NCI-H345 treated with DMSO at 0.1 percent for 48 hours (cell line): ENCODE measurements around the gene USP47.

Experiments
- DNase-seq: peaks from one replicate; lab custom pipeline; 2025; ENCODE audit not compliant: unreplicated experiment; lab: John Stamatoyannopoulos, UW

Gene USP47

DNA sequence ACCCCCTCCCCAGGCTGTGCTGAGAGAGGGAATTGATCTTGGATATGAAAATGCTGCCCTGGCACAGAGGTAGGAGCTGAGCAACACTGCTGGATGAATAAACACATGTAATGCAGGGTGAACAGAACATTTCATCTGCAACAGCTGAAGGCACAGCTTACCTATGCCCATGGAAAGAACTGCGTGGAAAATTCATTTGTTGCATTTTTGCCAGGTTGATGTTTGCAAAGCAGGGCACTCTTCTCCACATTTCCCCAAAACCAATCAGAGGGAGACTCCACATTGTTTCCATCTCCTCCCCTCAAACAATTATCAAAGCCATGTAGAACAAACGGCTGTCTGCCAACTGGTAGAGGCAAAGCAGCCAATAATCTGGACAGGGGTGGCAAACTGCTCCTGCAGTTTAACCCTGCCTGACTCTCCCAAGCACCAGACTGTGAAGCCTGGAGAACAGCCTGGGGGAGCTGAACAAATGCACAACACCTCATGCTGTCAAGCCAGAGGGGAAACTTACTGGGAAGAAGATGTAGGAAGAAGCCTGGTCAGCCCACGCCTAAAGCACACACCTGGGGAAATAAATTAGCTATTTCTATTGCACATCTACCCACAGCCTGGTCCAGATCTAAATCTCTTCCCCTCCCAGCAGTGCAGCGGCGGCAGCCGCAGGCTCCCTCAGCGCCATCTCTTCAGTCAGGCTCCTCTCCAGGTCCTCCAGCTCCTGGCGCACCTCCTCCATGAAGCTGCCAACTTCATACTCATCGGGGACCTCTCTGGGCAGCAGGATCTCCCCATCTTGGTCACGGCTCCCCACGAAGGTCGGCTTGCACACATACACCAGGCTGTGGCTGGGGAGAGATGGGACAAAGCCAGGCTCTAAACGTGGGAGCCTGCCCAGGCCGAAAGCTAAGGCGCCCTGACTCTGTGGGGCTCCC is 122.3 kb downstream of the USP47 start:
- no peak for DNase-seq

DNA sequence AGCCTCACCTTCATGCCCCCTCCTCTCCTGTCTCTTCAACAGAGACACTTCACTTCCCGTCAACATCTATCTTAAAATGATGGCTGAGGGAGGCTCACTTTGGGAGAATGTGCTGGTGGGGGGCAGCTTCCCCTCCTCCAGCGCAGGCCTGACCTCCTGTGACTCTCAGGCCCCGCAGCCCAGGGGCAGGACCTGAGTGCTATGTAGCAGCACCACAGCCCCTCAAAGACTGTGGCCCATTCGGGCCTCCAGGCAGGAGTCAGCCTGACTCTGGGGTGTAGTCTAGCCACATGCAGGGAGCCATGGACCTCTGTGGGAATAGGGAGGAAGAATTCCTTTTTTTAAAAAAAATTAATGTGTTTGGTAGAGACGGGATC is 123.0 kb downstream of the USP47 start:
- no peak for DNase-seq

DNA sequence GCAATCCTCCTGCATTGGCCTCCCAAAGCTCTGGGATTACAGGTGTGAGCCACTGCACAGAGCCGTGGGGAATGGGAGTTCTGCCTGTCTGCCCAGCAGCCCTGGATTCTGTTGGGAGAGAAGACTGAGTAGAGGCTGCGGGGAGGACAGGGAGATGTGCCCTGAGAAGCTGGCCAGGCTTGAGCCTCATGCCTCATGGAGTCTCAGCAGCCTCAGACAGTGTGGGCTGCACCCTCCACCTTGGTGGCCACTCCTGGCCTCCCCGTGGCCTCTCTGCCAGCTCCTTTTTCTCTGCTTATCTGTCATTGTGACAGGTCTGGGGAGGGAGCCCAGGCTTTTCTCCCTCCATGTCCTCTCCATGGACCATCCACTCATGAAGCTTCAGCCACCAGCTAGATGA is 123.4 kb downstream of the USP47 start:
- no peak for DNase-seq

DNA sequence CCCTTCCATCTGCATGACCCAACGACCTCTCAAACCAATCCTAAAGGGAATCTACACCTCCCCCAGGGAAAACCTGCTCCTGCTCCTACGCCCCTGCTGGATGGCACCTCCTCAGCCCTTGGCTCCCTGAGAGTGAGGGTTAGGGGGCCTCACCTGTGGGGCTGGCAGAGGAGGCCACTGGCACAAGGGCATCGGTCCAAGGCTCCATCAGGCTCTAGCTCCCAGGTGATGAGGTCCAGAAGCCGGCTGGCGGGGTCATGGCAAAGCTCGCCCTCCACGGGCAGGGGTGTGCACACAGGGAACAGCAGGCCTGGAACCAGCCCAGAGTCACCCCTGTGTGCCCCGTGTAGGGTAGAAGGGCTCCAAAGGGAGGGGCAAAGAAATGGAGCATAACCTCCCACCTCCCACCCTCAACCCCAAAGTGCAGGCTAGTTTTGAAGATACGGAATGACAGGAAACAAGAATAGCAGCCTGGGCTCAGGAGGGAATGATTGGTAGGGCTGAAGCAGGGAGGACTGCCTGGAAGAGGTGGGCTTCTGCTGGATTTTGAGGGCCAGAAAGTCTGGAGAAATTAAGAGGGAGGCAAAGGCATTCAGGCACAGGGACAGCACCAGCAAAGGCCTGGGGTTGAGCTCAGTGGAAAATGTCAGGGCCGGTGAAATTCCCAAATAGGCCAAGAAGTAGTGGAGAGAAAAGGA is 124.0 kb downstream of the USP47 start:
- no peak for DNase-seq

DNA sequence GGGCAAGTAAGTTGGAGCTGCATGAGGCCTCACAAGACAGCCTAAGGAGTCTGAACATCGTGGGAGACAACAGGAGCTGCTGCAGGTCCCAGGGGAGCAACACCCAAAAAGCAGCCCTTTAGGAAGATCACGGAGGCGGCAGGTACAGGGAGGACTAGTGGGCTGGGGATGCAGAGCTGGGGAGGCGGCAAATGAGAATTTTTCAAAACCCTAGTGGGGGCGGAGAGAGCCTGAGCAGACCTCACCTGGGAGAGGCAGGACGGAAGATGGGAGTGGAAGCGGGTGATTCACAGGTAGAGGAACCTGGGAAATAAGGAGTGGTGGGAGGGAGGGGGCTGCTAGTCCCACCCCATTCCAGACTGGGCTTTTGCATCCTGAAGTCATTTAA is 124.6 kb downstream of the USP47 start:
- no peak for DNase-seq

DNA sequence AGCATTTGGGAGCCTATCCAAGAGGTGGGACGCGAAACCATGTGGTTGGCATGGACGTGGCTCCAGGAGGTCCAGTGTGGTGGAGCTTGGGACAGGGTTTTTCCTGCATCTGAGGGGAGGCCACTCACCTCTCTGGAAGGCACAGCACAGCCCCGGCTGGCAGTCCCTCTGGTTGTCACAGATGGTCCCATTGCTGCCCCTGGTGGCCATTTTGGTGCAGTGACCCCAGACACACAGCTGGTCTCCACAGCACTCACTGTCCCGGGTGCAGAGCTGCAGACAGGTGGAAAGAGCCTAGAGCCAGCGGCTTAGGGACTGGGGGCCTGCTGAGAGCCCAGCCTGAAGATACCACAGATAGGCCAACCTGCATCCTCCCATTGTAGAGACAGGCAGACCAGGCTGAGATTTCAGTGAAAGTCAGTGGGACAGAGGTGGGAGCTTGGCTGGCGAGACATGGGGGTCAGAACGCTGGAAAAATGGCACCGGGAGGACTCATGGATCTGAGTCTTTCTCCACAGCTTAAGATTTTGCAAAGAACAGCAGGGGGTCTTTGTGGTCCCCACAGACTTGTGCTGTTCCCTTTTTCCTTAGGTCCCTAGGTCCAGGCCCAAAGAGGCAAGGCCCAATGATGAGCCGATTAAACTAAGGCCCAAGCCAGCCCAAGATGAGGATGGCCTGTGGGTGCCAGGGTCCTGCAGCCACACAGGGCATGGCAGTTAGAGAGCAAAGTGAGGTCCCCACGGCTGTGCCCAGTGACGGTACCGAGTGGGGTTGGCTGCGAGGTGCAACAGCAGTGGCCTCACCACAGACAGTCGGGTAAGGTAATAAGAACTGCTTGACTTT is 125.3 kb downstream of the USP47 start:
- DNase-seq: peak; percentile 17

DNA sequence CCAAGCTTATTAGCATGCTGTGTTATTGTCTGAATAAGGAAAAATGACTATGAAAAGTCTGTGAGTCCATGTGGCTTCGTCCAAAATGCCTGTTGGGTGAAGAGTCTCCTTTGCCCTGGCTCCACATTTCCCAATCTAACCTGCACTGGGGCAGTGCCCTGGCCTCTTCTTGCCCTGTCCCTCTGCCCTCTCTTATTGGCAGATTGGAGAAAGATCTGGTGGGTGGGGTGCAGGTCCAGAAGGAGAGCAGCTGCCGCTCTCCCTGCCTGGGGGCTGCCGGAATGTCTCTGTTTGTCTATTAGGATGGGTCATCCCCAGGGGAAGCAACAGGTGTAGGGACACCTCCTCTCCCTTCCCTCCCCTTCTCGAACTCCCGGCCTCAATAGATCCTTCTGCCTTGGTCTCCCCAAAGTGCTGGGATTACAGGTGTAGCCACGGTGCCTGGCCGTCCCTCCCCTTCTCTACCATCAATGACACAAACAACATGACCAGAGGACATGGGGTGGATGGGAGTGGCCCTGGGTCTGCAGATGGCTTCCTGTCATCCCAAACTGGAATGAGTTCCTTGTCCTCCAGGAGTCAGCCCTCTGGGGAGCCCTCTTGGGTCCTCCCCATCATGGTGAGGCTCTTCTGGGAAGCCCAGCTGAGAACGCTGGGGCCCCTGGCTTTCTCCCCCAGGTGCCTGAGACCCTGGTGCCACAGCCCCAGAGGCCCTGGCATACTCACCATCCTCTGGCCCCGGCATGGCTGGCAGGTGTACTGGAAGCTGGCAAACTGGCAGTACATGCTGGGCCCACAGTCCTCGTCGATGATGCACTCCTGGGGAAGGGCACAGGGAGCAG is 126.1 kb downstream of the USP47 start:
- DNase-seq: no peak

DNA sequence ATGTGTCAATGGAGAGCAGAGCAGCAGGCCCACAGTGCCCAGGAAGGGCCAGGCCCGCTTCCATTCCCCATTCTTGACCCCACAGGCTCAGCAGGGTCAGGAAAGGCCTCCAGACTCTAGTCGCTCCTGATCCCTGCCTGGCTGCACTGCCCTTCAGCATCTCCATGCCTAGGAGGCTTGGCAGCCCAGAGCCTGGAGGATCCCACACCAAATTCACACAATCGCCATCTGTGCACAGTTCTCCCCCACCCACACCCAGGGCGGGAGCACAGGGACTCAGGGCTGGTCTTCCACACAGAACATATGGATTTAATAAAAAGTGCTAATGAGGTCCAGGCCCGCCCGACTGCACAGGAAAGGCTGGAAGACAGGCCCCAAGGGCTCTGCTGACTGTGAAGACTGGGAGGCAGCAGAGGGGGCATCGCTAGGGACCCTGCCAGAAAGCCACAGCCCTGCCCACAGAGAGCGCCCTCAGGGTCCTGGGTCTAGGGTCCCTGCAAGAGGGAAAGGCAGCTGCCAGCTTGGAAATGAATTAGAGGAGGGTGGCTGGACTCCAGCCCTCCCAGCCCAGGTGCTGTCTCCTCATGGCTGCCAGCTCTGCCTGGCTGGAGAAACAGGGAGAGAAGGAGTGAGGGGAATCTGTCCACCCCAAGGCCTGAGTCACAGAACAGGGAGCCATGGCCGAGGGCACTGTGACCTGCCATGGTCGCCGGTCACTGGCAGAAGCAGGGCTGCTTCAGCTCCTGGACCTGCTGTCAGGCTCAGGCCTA is 126.9 kb downstream of the USP47 start:
- no peak for DNase-seq

DNA sequence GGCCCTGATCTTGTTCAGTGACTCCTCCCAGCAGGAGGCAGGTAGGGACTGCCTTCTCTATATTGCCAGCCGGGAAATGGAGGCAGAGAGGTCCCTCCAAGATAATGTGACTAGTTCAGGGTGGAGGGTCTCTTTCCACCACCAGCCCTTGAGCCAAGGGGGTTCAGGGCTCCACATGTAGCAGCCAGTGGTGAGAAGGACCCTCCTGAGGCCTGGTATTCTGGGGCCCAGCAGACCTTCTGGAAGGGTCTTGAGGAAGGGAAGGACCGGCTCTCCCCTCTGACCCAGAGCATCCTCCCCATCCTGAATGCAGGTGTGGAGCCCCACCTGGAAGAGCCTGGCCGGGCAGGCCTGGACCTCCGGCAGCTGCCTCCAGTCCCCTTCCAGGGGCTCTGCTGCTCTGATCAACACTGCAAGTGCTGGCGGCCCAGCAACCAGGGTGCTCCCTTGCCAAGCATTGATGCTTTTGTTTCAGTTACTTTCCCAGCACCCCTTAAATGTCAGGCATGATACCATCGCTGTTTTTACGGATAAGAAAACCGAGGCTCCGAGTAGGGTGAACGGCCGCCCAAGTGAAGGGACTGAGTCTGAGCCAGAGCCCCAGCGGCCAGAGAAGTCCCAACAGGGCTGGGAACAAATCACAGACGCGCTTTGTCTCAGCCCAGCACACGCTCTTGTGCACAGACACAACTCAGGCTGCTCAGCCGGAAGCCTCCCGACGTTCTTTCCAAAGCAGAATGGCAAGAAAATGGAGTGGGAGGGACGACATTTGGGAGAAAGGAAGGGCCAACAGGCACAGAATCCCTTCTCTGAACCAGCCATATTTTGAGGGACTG is 127.8 kb downstream of the USP47 start:
- DNase-seq: no peak

DNA sequence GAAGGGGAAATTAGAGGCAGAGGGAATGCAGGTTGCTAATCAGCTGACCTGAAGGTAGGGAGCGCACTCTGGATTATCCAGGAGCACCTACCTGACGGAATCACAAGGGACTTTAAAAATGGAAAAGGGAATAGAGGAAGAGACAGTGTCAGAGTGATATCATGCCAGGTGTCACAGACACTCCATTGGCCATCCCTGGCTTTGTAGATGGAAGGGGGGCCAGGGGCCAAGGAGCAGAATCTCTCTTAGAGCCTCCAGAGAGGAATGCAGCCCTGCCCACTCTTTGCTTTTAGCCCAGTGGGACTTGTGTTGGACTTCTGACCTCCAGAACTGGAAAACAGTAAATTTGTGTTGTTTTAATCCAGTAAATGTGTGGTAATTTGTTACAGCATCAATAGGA is 128.8 kb downstream of the USP47 start:
- no peak for DNase-seq

DNA sequence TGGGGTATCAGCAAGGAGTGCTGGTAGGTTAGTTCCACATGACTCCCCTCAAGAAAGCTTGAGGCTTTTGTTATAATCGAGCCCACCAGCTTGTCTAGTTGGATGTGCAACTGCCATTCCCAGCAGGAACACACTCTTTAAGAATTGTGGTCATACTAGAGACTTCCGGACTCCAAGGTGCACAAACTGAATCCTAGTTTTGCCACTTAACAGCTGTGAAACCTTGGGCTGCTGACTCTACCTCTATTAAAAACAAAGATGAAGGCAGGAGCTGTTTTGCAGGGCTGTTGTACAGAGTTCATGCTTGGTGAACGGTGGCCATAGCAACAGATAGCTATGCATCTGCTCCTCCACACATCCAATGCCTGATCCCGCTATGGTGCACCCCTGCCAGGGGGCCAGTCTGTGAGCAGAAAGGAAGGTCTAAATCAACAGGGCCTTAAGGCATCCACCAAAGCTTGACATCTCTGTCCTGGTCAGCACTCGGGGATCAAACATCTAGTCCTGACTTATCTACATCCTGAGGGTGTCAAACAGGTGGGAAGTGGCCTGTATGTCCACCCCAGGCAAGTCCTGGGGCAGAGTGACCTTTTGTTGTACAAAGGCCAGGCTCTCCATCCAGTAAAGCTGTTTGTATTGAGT is 130.3 kb downstream of the USP47 start:
- DNase-seq: no peak

DNA sequence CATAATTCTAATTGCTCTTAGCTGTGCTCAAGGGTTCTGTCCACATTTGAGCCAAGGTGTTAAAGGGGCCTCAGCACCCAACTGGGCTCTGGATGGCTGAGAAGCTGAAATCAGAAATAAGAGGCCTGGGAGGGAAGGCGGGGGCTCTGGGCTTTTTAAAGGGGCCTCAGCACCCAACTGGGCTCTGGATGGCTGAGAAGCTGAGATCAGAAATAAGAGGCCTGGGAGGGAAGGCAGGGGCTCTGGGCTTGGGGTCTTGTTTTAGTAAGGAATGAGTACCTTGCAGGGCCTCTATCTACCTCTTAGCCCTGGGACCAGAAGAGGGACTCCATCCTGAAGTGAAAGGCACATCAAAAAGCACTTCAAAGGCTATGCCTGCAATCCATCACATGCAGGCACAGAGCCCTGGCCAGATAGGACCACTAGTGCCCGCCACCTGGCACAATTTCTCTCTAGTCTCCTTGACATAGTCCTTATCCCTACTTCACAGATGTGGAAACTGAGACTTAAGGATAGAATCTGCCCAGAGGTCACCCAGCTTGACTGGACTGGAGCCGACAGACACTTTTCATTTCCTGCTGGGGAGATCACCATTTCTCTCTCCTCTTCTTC is 131.1 kb downstream of the USP47 start:
- DNase-seq: no peak

DNA sequence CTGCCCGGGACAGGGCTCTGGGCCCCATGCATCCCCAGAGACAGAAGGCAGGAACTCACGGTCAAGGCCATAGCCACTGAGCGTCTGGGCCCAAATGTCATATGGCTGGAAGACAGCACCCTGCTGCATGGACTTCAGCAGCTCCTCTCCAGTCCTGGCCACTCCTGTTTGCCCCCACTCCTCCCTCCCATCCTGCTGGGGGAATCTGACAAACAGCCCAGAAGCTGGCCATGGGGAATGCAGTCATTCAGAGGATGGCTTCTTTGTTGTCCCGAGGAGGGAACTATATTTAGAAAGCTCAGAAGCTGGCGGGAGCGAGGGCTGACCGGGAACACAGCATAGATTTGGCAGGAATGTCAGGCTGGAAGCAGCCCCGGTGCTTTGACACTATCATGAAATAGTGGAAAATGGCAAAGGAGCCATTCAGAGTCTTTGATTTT is 131.6 kb downstream of the USP47 start:
- no peak for DNase-seq

DNA sequence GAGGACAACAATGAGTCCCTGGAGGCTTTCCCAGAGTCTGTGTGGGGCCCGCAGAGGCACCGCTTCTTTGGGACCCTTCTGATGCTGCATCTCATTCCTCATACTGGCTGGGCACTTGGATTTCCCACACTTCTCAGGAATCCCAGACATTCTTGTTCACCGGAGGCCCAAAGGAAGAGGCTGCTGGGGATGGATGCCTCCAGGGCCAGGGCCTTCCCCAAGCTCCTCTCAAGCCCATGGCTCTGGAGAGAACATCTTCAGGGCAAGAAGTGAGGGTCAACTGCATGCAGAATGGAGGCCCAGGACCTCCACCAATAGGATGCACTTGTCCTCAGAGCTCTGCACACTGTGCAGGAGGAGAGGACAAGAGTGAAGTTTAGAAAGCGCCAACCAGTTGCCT is 132.1 kb downstream of the USP47 start:
- no peak for DNase-seq

DNA sequence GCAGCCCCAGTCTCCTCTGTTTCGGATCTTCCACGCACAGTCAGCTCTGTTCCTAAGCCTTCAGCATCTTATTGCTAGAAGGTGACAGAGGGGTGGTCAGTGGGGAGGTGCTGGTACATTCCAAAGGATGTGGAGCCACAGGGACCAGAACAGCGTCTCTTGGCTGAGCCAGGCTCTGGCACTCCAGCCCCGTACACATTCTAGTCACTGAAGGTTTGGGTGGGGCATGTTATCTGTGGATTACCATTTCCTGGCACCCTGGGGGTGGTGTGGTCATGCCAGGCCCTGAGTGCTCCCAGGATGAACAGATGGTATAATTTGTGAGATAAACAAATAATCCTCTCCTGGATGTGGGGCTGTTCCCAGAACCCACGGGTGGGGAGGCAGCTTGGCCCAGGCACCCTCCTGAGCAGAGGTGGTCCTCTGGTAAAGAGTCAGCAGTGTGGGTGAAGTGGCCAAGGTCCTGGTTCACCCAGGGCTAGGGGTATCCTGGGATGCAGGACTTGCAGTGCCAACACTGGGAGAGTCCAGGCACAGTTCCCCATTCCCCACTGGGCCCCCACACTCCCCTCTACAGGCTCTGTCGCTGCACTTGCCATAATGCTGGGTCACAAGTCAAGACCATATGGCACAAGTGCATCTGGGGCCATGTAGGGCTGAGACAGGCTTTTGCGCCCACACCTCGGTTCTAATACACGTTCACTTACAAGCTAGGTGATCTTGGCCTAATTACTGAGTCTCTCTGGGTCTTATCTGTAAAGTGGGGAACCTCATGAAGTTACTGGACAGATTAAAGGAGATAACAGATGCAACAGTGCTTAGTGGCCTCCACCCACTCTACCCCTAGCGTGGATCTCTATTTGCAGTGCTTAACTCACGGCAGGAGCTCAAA is 133.7 kb downstream of the USP47 start:
- no peak for DNase-seq

DNA sequence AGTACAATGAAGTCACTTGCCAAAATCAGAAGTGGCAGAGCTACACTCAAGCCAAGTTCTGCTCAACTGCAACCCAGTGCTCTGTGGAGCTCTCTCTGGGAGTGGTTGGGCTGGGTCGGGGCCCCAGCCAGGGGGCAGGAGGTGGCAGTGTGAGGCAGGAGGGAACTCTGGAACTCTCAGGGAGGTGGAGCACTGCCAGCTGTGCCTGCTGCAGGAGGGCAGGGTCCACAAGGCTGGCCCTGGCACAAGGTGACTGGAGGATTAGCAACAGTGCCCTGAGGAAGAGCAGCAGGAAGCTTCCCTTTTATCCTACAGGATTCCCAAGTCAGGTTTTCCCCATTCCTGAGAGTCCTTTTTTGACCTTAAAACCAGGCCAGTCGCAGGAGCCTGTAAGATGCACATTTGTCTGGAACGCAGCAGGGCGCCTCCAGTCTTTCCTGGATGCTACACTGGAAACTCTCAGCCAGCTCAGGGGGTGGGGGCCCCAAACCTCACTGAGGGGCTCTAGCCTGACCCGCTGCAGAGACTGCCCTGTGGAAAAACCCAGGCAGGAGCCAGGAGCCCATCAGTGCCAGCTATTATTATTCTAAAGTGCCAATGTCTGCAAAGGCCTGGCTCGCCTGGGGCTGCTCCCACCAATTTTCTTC is 134.8 kb downstream of the USP47 start:
- DNase-seq: no peak
